Aorta (tissue), 5 donors: ENCODE measurements around the gene NANOS1. TPM values are rescaled to one million over a fixed set of nuclear protein-coding genes. Genes with fewer than 3 reads are reported as not detected.
"Not testable (repeated sequence)": the region's sequence is repeated elsewhere in the genome, so short reads cannot be mapped to it uniquely, and the experiment has no call there.

Experiments used
- ATAC-seq: fragments of 200-7000 bp; cut with Tn5 transposase; one replicate; pipeline ENCODE4 v1.9.1; 2022; ENCODE audit warnings: moderate library complexity; ENCODE audit not compliant: low FRiP score
- DNase-seq, 2 donors: peaks; one replicate each; pipeline ENCODE4 v3.0.0-alpha.2; 2020
- H3K27ac ChIP-seq, 2 donors: one replicate each; pipeline ENCODE4 v1.5.1; 2013; ENCODE audit warnings: low read length in 2 of 2, mild to moderate bottlenecking in 2 of 2, moderate library complexity in 2 of 2, control low read depth in 1 of 2, inconsistent platforms in 1 of 2, low read depth in 1 of 2
- H3K27me3 ChIP-seq, 2 donors: one replicate each; pipeline ENCODE4 v1.6.1; 2013; ENCODE audit warnings: control low read depth in 1 of 2, low read length in 1 of 2, mild to moderate bottlenecking in 1 of 2, moderate library complexity in 1 of 2; ENCODE audit not compliant: insufficient read depth in 2 of 2, control insufficient read depth in 1 of 2
- H3K36me3 ChIP-seq, 2 donors: one replicate each; pipeline ENCODE4 v1.6.1; 2013; ENCODE audit warnings: control low read depth in 1 of 2, low read length in 1 of 2, mild to moderate bottlenecking in 1 of 2; ENCODE audit not compliant: insufficient read depth in 2 of 2, control insufficient read depth in 1 of 2
- H3K4me1 ChIP-seq, 2 donors: one replicate each; pipeline ENCODE4 v1.6.1; 2013; ENCODE audit warnings: low read length in 2 of 2, control low read depth in 1 of 2, mild to moderate bottlenecking in 1 of 2, moderate library complexity in 1 of 2; ENCODE audit not compliant: insufficient read depth in 2 of 2, control insufficient read depth in 1 of 2
- H3K4me3 ChIP-seq, 2 donors: one replicate each; pipeline ENCODE4 v1.5.1; 2013; ENCODE audit warnings: low read length in 2 of 2, control low read depth in 1 of 2, mild to moderate bottlenecking in 1 of 2
- H3K9me3 ChIP-seq: one replicate; pipeline ENCODE4 v1.6.1; 2013; ENCODE audit warnings: mild to moderate bottlenecking, low read length; ENCODE audit not compliant: control insufficient read depth
- WGBS, 2 donors: extraction: QIAGEN DNeasy Blood & Tissue Kit; methylation state at CpG; one replicate each; pipeline ENCODE4 v1.1.7; 2013; 5-methylcytosine and 5-hydroxymethylcytosine counted together
- intact Hi-C, 2 donors: fragments of 100-400 bp; cut with DNase I; formaldehyde crosslinking; loops; one replicate each; pipeline versions ENCODE4 v1.14.2 to v1.15.0; 2022
- polyA plus RNA-seq, 2 donors: library from polyadenylated mRNA; stranded (reverse); fragments of 200-250 nt; gene quantifications; one replicate each; pipeline ENCODE4 v1.2.3, GENCODE V29; 2013
- total RNA-seq, 2 donors: library from RNA; stranded (reverse); fragmentation: NEBNext Ultra II Directional; extraction: Animal tissue kit (Norgen Biotek cat#: 25700); gene quantifications; one replicate each; pipeline ENCODE4 v1.2.1, GENCODE V29; 2021
- donor health status: healthy with polysubstance abuse.
- donor health status: Bipolar disorder and iron deficiency.
- donor health status: DM: no; HTN: no; CAD: no.
- donor health status: DM: no; HTN: no; CAD: no.
- donor health status: DM: yes; HTN: yes; CAD: no.

NANOS1 gene
- total and polyA plus RNA-seq, 4 donors, result 1.0 to 1.9 (median 1.3) TPM

- H3K4me1 ChIP-seq, result peaks cover 0 to 2% of the 10 kb centered on the region in 2 donors
- ATAC-seq, result no peak
- no peak overlapping the region for H3K4me3 ChIP-seq
- DNase-seq, result no peak
- 1 to 8% methylated on average over 7 of the region's 7 CpGs for WGBS, 2 donors
- no peaks in the 10 kb centered on the region for H3K36me3 ChIP-seq
- H3K27ac ChIP-seq, result peak overlapping the region; percentile 88 to 91
- no peaks in the 10 kb centered on the region for H3K9me3 ChIP-seq
- intact Hi-C loops, result loop anchor here (2.0 to 10.0 kb wide), 4 partner anchors 68 to 271 kb away; partner anchors contain the start of gene CACUL1 (in 2 of the 2)
- H3K27me3 ChIP-seq, result no peaks in the 10 kb centered on the region
Measured at GRCh38 chr10:119025776-119026175, 3.7 kb upstream of the NANOS1 start.

GRCh38 chr10:119026301-119027110, 3.0 kb upstream of the NANOS1 start:
- ATAC-seq (no peak), DNase-seq (no peak)
- peaks cover 0 to 2% of the 10 kb centered on the region in 2 donors for H3K4me1 ChIP-seq
- intact Hi-C loops, result loop anchor here (2.0 to 10.0 kb wide), 4 partner anchors 69 to 272 kb away; partner anchors contain the start of gene CACUL1 (in 2 of the 2)
- no peaks in the 10 kb centered on the region for H3K27me3 ChIP-seq
- H3K4me3 ChIP-seq, result no peak overlapping the region
- H3K9me3 ChIP-seq, result no peaks in the 10 kb centered on the region
- H3K36me3 ChIP-seq, result no peaks in the 10 kb centered on the region
- WGBS, 2 donors, result 3 to 7% methylated on average over 18 of the region's 18 CpGs
- H3K27ac ChIP-seq, result peak overlapping the region; percentile 88 to 91

GRCh38 chr10:119028445-119028899, 1.0 kb upstream of the NANOS1 start:
- intact Hi-C loops, result loop anchor here (5.0 to 10.0 kb wide), 3 partner anchors 71 to 274 kb away; partner anchors contain the start of gene CACUL1 (in 1 of the 2)
- 78 to 80% methylated on average over 10 of the region's 10 CpGs for WGBS, 2 donors
- peak overlapping the region in 1 of 2 donors; percentile 78 for H3K27ac ChIP-seq

GRCh38 chr10:119028900-119029612, 458 bp upstream of the NANOS1 start:
- H3K27me3 ChIP-seq, result no peaks in the 10 kb centered on the region
- H3K9me3 ChIP-seq, result no peaks in the 10 kb centered on the region
- peaks cover 2 to 3% of the 10 kb centered on the region in 2 donors for H3K36me3 ChIP-seq
- intact Hi-C loops, result loop anchor here (5.0 to 10.0 kb wide), 3 partner anchors 72 to 274 kb away; partner anchors contain the start of gene CACUL1 (in 1 of the 2)
- 9% methylated on average over 63 to 68 of the region's 68 CpGs for WGBS, 2 donors
- peak overlapping the region in 1 of 2 donors; percentile 57 for H3K4me3 ChIP-seq
- DNase-seq (peak; percentile 92 to 96), ATAC-seq (peak; percentile 89)
- peaks cover 0 to 2% of the 10 kb centered on the region in 2 donors for H3K4me1 ChIP-seq
- peak overlapping the region in 1 of 2 donors; percentile 78 for H3K27ac ChIP-seq

More at GRCh38 chr10:119028445-119028899, 1.0 kb upstream of the NANOS1 start:
- ATAC-seq, DNase-seq, H3K4me1 ChIP-seq, H3K4me3 ChIP-seq, H3K36me3 ChIP-seq, H3K27me3 ChIP-seq, H3K9me3 ChIP-seq: not testable (repeated sequence)

- Histone ChIP-seq H3K27ac (no peak overlapping the region), H3K4me1 (peaks cover 0 to under 1% of the 10 kb centered on the region in 2 donors), H3K9me3 (no peaks in the 10 kb centered on the region), H3K27me3 (no peaks in the 10 kb centered on the region), H3K36me3 (peaks cover 3 to 6% of the 10 kb centered on the region in 2 donors), H3K4me3 (peak overlapping the region; percentile 57 to 71)
- no peak for DNase-seq
- WGBS, 2 donors, result 6 to 8% methylated on average over 59 to 65 of the region's 65 CpGs
- intact Hi-C loops, result loop anchor here (5.0 kb wide), 1 partner anchor 47 kb away; no protein-coding TSS in a partner anchor
- no peak for ATAC-seq
Measured at GRCh38 chr10:119030421-119031250, 1.1 kb downstream of the NANOS1 start.

- Histone ChIP-seq H3K27me3 (no peaks in the 10 kb centered on the region), H3K4me1 (no peaks in the 10 kb centered on the region), H3K4me3 (no peak overlapping the region), H3K36me3 (peaks cover 3 to 9% of the 10 kb centered on the region in 2 donors), H3K9me3 (no peaks in the 10 kb centered on the region), H3K27ac (no peak overlapping the region)
- ATAC-seq, result no peak
- WGBS, 2 donors, result 72 to 83% methylated on average over 7 of the region's 7 CpGs
- intact Hi-C loops, result loop anchor here (5.0 kb wide), 1 partner anchor 46 kb away; no protein-coding TSS in a partner anchor
- DNase-seq, result no peak
Measured at GRCh38 chr10:119031496-119032059, 2.1 kb downstream of the NANOS1 start.

GRCh38 chr10:119039161-119039560, 9.6 kb downstream of the NANOS1 start:
- H3K4me1 ChIP-seq, result no peaks in the 10 kb centered on the region
- no peaks in the 10 kb centered on the region for H3K9me3 ChIP-seq
- no peak overlapping the region for H3K27ac ChIP-seq
- ATAC-seq, result no peak
- peaks cover 12 to 14% of the 10 kb centered on the region in 2 donors for H3K36me3 ChIP-seq
- 54 to 60% methylated on average over 1 of the region's 1 CpG for WGBS, 2 donors
- DNase-seq, result no peak
- intact Hi-C loops, result no loop called here
- no peak overlapping the region for H3K4me3 ChIP-seq
- H3K27me3 ChIP-seq, result no peaks in the 10 kb centered on the region
